ENCODE data around the gene PCDH1. TPM values are rescaled to one million over a fixed set of nuclear protein-coding genes. Genes with fewer than 3 reads are reported as not detected.

The PCDH1 gene
- total RNA-seq, 1 experiment from 2014 or later, result 9.9 TPM

DNA sequence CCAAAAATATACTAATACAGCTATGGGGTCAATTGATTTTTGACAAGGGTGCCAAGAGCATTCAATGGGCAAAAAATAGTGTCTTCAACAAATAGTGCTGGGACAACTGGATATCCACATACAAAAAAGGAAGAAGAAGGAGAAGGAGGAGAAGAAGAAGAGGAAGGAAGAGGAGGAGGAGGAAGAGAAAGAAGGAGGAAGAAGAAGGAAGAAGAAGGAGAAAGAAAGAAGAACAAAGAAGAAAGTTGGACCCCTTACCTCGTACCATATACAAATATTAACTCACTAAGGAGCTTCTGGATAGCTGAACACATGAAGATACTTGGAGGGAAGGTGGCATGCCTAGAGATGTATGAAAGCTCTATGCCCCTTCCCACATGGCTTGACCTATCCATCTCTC is 28.3 kb upstream of the PCDH1 start:
- DNase-seq (ENCODE audit: unreplicated experiment), result no peak
- peaks cover 8% of the 10 kb centered on the region for H3K9me3 Mint-ChIP-seq (ENCODE audit: unreplicated experiment)
- no peak for TF ChIP-seq CTCF (IDR thresholded peaks at IDR 0.05; ENCODE audit: unreplicated experiment)
- no peaks in the 10 kb centered on the region for H3K36me3 Mint-ChIP-seq (ENCODE audit: insufficient read depth, unreplicated experiment)
- no TSS peak for BruUV-seq (replicated peaks)
- peaks cover 16% of the 10 kb centered on the region for H3K4me1 Mint-ChIP-seq (ENCODE audit: insufficient read depth, unreplicated experiment)
- H3K27me3 Mint-ChIP-seq (ENCODE audit: insufficient read depth, unreplicated experiment), result no peaks in the 10 kb centered on the region
- no peak overlapping the region for H3K27ac Mint-ChIP-seq (ENCODE audit: low read depth, unreplicated experiment)
- CTCF ChIA-PET, result interaction anchor here (0.6 to 4.4 kb wide), 7 partner anchors 17 to 255 kb away, joined by 3 to 41 read pairs (median 5); partner anchors contain the start of genes FCHSD1 and PCDH1
- no peak overlapping the region for H3K4me3 Mint-ChIP-seq (ENCODE audit: unreplicated experiment)
- intact Hi-C loops (cut with micrococcal nuclease), result no loop called here
- POLR2A ChIA-PET, result interaction anchor here (0.7 to 1.5 kb wide), 4 partner anchors 10 to 194 kb away, joined by 3 to 7 read pairs (median 4); partner anchors contain the start of gene DELE1

DNA sequence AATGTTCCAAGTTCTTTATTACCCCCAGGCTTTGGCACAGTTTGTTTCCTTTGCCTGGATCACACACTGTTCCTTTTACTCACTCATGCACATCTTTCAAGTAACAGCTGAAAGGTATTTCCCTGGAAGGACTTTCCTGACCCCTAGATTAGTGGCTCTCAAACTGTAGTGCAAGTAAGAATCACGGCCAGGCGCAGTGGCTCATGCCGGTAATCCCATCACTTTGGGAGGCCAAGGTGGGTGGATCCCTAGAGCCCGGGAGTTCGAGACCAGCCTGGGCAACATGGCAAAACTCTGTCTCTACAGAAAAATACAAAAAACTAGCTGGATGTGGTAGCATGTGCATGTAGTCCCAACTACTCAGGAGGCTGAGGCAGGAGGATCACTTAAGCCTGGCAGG is 26.3 kb upstream of the PCDH1 start:
- POLR2A ChIA-PET, result interaction anchor here (1.2 to 1.6 kb wide), 3 partner anchors 19 to 56 kb away, joined by 3 to 6 read pairs (median 5); partner anchors contain the start of gene DELE1
- CTCF ChIA-PET, result interaction anchor here (0.7 to 4.4 kb wide), 5 partner anchors 15 to 239 kb away, joined by 3 to 41 read pairs (median 8); partner anchors contain the start of gene PCDH1
- no peak for DNase-seq (ENCODE audit: unreplicated experiment)
- no TSS peak for BruUV-seq (replicated peaks)
- intact Hi-C loops (cut with micrococcal nuclease), result no loop called here
- TF ChIP-seq CTCF (IDR thresholded peaks at IDR 0.05; ENCODE audit: unreplicated experiment), result no peak
- H3K27ac Mint-ChIP-seq (ENCODE audit: low read depth, unreplicated experiment), result no peak overlapping the region
- no peak overlapping the region for H3K4me3 Mint-ChIP-seq (ENCODE audit: unreplicated experiment)
- H3K4me1 Mint-ChIP-seq (ENCODE audit: insufficient read depth, unreplicated experiment), result peaks cover 10% of the 10 kb centered on the region
- H3K36me3 Mint-ChIP-seq (ENCODE audit: insufficient read depth, unreplicated experiment), result no peaks in the 10 kb centered on the region
- H3K27me3 Mint-ChIP-seq (ENCODE audit: insufficient read depth, unreplicated experiment), result no peaks in the 10 kb centered on the region
- H3K9me3 Mint-ChIP-seq (ENCODE audit: unreplicated experiment), result peaks cover 8% of the 10 kb centered on the region

DNA sequence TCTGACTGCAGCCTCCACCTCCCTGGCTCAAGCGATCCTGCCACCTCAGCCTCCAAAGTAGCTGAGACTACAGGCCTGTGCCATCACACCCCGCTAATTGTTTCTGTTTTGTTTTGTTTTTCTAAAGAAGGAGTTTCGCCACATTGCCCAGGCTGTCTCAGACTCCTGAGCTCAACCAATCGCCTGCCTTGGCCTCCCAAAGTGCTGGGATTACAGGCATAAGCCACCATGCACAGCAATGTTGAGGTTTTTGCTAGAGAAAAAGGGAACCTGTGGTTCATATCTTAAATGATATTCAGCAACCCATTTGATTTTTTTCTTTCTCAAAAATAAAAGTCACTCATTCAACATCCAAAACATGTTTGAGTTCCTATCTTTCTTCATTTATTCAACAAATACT is 25.1 kb upstream of the PCDH1 start:
- Mint-ChIP-seq H3K9me3 (ENCODE audit: unreplicated experiment) (peaks cover 8% of the 10 kb centered on the region), H3K36me3 (ENCODE audit: insufficient read depth, unreplicated experiment) (no peaks in the 10 kb centered on the region), H3K4me3 (ENCODE audit: unreplicated experiment) (no peak overlapping the region), H3K27ac (ENCODE audit: low read depth, unreplicated experiment) (no peak overlapping the region), H3K4me1 (ENCODE audit: insufficient read depth, unreplicated experiment) (no peaks in the 10 kb centered on the region), H3K27me3 (ENCODE audit: insufficient read depth, unreplicated experiment) (no peaks in the 10 kb centered on the region)
- CTCF ChIA-PET, result interaction anchor here (0.5 to 2.4 kb wide), 5 partner anchors 14 to 66 kb away, joined by 3 to 10 read pairs (median 5); partner anchors contain the start of genes PCDH1 and RNF14
- intact Hi-C loops (cut with micrococcal nuclease), result no loop called here
- no TSS peak for BruUV-seq (replicated peaks)
- no peak for DNase-seq (ENCODE audit: unreplicated experiment)
- TF ChIP-seq CTCF (IDR thresholded peaks at IDR 0.05; ENCODE audit: unreplicated experiment), result no peak
- POLR2A ChIA-PET, result interaction anchor here (0.6 to 1.3 kb wide), 4 partner anchors 13 to 58 kb away, joined by 3 to 4 read pairs (median 3); no protein-coding TSS in a partner anchor

DNA sequence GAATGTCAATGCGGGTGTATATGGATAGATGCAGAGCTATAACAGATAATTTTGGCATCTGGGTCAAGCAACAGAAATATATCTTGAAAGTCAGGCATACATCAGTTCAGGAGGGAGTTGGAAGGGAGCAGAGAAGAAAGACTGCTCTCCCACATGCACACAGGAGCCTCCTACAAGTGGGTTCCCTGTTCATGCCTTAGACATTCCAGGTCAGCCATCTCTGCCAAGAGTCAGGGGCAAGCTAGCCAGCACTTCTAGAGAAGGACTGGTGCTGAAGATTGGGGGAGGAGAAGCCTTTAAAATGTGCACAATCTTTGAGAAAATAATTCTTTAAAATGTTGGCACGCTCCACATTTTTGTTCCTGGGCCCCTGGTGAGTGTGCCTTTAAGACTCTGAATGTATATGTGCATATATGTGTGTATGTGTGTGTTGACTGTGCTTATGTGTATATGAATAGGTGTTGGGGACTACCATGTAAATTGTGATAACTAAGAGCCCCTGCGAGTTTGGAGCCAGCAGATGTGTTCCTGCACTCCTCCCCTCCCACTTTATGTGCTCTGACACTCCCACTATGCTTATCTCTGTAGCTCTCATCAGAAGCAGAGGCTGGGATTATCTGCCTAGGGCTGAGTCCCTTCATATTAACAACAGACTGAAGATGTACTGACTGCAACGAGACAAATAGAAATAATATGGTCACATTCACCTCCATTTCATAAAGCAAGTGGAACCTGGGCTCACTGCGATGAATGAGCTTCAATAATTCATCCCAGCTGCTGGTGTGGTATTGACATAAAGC is 24.0 kb upstream of the PCDH1 start:
- CTCF ChIA-PET, result interaction anchor here (0.5 to 4.3 kb wide), 7 partner anchors 13 to 211 kb away, joined by 3 to 20 read pairs (median 4); partner anchors contain the start of gene RNF14
- H3K36me3 Mint-ChIP-seq (ENCODE audit: insufficient read depth, unreplicated experiment), result no peaks in the 10 kb centered on the region
- intact Hi-C loops (cut with micrococcal nuclease), result no loop called here

More for the DNA sequence above, 24.0 kb upstream of the PCDH1 start:
- Mint-ChIP-seq H3K4me3 (ENCODE audit: unreplicated experiment) (no peak overlapping the region), H3K9me3 (ENCODE audit: unreplicated experiment) (peaks cover 8% of the 10 kb centered on the region), H3K27me3 (ENCODE audit: insufficient read depth, unreplicated experiment) (no peaks in the 10 kb centered on the region), H3K27ac (ENCODE audit: low read depth, unreplicated experiment) (no peak overlapping the region), H3K4me1 (ENCODE audit: insufficient read depth, unreplicated experiment) (no peaks in the 10 kb centered on the region)
- no peak for DNase-seq (ENCODE audit: unreplicated experiment)
- POLR2A ChIA-PET, result interaction anchor here (1.2 kb wide), 1 partner anchor 21 kb away, joined by 4 read pairs; the partner anchor contains the start of gene DELE1
- BruUV-seq (replicated peaks), result no TSS peak
- no peak for TF ChIP-seq CTCF (IDR thresholded peaks at IDR 0.05; ENCODE audit: unreplicated experiment)

Data from MCF 10A (cell line).